Peyer's patch (tissue), 4 donors: ENCODE results near the gene DYNLT2B.

Experiments
- POLR2A ChIP-seq, 2 donors: fragments of 450-650 bp; IDR thresholded peaks; one replicate each; pipeline ENCODE4 v1.5.1; 2017; ENCODE audit warnings: antibody characterized with exemption in 2 of 2, mild to moderate bottlenecking in 2 of 2, moderate library complexity in 2 of 2
- TF ChIP-seq, protein P1 (sequence below), 6 experiments: fragments of 450-650 bp in 4 of 6; fragments of 200-600 bp in 2 of 6; sonication (generic) in 1 of 6; IDR thresholded peaks; one replicate each; pipeline ENCODE4 v1.5.1; 2017 to 2019; ENCODE audit warnings: antibody characterized with exemption in 6 of 6, mild to moderate bottlenecking in 3 of 6, moderate library complexity in 1 of 6

DNA sequence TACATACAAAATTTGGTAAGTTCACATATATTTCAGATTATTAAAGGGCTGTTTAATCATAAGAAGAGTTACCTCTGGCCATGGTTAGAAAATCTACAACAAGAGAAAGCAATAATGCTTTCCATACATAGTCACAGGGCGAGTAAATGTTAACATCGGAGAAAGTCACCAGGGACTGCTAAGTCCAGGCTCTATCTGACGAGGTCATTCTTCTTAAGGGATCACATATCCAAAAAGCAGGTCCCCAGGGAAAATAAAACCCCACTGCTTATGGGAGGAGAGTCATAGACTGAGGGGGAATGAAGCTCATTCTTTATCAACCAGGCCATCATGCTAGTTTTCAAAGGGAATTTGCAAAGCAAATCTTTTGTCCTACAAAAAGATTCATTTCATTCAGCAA lies 33.6 kb downstream of the DYNLT2B start:
- TF ChIP-seq, protein P1, sequence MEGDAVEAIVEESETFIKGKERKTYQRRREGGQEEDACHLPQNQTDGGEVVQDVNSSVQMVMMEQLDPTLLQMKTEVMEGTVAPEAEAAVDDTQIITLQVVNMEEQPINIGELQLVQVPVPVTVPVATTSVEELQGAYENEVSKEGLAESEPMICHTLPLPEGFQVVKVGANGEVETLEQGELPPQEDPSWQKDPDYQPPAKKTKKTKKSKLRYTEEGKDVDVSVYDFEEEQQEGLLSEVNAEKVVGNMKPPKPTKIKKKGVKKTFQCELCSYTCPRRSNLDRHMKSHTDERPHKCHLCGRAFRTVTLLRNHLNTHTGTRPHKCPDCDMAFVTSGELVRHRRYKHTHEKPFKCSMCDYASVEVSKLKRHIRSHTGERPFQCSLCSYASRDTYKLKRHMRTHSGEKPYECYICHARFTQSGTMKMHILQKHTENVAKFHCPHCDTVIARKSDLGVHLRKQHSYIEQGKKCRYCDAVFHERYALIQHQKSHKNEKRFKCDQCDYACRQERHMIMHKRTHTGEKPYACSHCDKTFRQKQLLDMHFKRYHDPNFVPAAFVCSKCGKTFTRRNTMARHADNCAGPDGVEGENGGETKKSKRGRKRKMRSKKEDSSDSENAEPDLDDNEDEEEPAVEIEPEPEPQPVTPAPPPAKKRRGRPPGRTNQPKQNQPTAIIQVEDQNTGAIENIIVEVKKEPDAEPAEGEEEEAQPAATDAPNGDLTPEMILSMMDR (IDR thresholded peaks at IDR 0.05), result no peak
- TF ChIP-seq POLR2A (IDR thresholded peaks at IDR 0.05), result no peak
